Kidney (tissue), 14 donors: ENCODE results near the gene POU2F1. TPM values are rescaled to one million over a fixed set of nuclear protein-coding genes. Genes with fewer than 3 reads are reported as not detected.

Experiments used
- DNase-seq, 5 donors: peaks; one replicate each; pipeline ENCODE4 v3.0.0-alpha.2; 2013 to 2020
- FAIRE-seq: peaks from 2 replicates; lab custom pipeline; 2012; peaks lifted over from hg19 to GRCh38; lab: Jason Lieb, UNC
- H3K27ac ChIP-seq, 2 donors: one replicate each; pipeline ENCODE4 v1.7.0; 2013; ENCODE audit warnings: low read depth in 2 of 2, low read length in 2 of 2, inconsistent platforms in 1 of 2
- H3K27me3 ChIP-seq: one replicate; pipeline ENCODE4 v1.7.1; 2013; ENCODE audit warnings: low read length, inconsistent platforms; ENCODE audit not compliant: control insufficient read depth, insufficient read depth
- H3K36me3 ChIP-seq, 3 donors: one replicate each; pipeline versions ENCODE4 v1.7.0 to v1.7.1; 2013; ENCODE audit warnings: low read length in 3 of 3, control low read depth in 1 of 3, inconsistent platforms in 1 of 3; ENCODE audit not compliant: insufficient read depth in 3 of 3, control insufficient read depth in 2 of 3
- H3K4me1 ChIP-seq, 3 donors: one replicate each; pipeline versions ENCODE4 v1.7.0 to v1.7.1; 2013; ENCODE audit warnings: low read length in 3 of 3, inconsistent platforms in 1 of 3, low read depth in 1 of 3; ENCODE audit not compliant: control insufficient read depth in 2 of 3, insufficient read depth in 2 of 3
- H3K4me3 ChIP-seq, 3 donors: one replicate each; pipeline versions ENCODE4 v1.7.0 to v1.8.1; 2013; ENCODE audit warnings: low read length in 3 of 3, control low read depth in 1 of 3, inconsistent platforms in 1 of 3
- H3K9ac ChIP-seq, 3 donors: one replicate each; pipeline versions ENCODE4 v1.7.0 to v1.7.1; 2013; ENCODE audit warnings: low read length in 3 of 3, control low read depth in 1 of 3, inconsistent platforms in 1 of 3
- H3K9me3 ChIP-seq, 3 donors: one replicate each; pipeline versions ENCODE4 v1.7.0 to v1.7.1; 2013; ENCODE audit warnings: low read length in 3 of 3, control low read depth in 1 of 3, inconsistent platforms in 1 of 3; ENCODE audit not compliant: control insufficient read depth in 2 of 3, insufficient read depth in 1 of 3
- CTCF ChIP-seq: IDR thresholded peaks from 3 replicates; pipeline ENCODE4 v1.5.1; 2012; ENCODE audit warnings: mild to moderate bottlenecking, moderate library complexity, borderline replicate concordance; ENCODE audit not compliant: insufficient read depth; ENCODE audit errors: extremely low read depth
- intact Hi-C: fragments of 100-400 bp; cut with DNase I; formaldehyde crosslinking; loops from one replicate; pipeline ENCODE4 v1.11.1; 2022
- polyA plus RNA-seq: library from polyadenylated mRNA; stranded (reverse); fragments of 350-450 nt; fragmentation: Illumina TruSeq; extraction: RNeasy Lipid Tissue Mini Kit (QIAGEN cat#74804); gene quantifications from one replicate; pipeline ENCODE4 v1.2.3, GENCODE V29; 2014; ENCODE audit warnings: low read depth, low replicate concordance; ENCODE audit not compliant: insufficient read depth
- total RNA-seq: library from RNA; stranded (reverse); fragmentation: NEBNext Ultra II Directional; extraction: Animal tissue kit (Norgen Biotek cat#: 25700); gene quantifications from one replicate; pipeline ENCODE4 v1.2.1, GENCODE V29; 2021
- donor health status: control.
- donor health status: control.
- donor health status: control.
- donor health status: control.
- donor health status: control.
- donor health status: DM: yes; HTN: yes; CAD: no.
- donor health status: Normal renal cell carcinoma (clear cell type).

Gene POU2F1
- total and polyA plus RNA-seq, 2 donors from 2014 or later = 1.9 to 25.2 TPM

GRCh38 chr1:167359295-167359694, 138.6 kb downstream of the POU2F1 start:
- intact Hi-C loops = no loop called here
- Histone ChIP-seq H3K27ac (no peak overlapping the region), H3K9me3 (no peaks in the 10 kb centered on the region), H3K4me1 (no peaks in the 10 kb centered on the region), H3K4me3 (no peak overlapping the region), H3K27me3 (no peaks in the 10 kb centered on the region), H3K9ac (no peak overlapping the region), H3K36me3 (no peaks in the 10 kb centered on the region)
- TF ChIP-seq CTCF = no peak
- FAIRE-seq (no peak), DNase-seq (no peak)

GRCh38 chr1:167360120-167360519, 139.4 kb downstream of the POU2F1 start:
- H3K9ac ChIP-seq = no peak overlapping the region
- intact Hi-C loops = no loop called here
- no peak for TF ChIP-seq CTCF
- no peak overlapping the region for H3K4me3 ChIP-seq
- no peak for DNase-seq
- no peaks in the 10 kb centered on the region for H3K36me3 ChIP-seq
- no peaks in the 10 kb centered on the region for H3K27me3 ChIP-seq
- H3K9me3 ChIP-seq = no peaks in the 10 kb centered on the region
- no peaks in the 10 kb centered on the region for H3K4me1 ChIP-seq
- no peak for FAIRE-seq
- no peak overlapping the region for H3K27ac ChIP-seq

- no peaks in the 10 kb centered on the region for H3K27me3 ChIP-seq
- no peaks in the 10 kb centered on the region for H3K4me1 ChIP-seq
- H3K36me3 ChIP-seq = no peaks in the 10 kb centered on the region
- no peak for TF ChIP-seq CTCF
- no peak overlapping the region for H3K4me3 ChIP-seq
- no peak overlapping the region for H3K9ac ChIP-seq
- intact Hi-C loops = no loop called here
- no peak overlapping the region for H3K27ac ChIP-seq
- H3K9me3 ChIP-seq = no peaks in the 10 kb centered on the region
- FAIRE-seq = no peak
- DNase-seq = no peak
These were observed 142.0 kb downstream of the POU2F1 start for GRCh38 chr1:167362638-167363037.

GRCh38 chr1:167364826-167365225, 144.1 kb downstream of the POU2F1 start:
- Histone ChIP-seq H3K4me3 (no peak overlapping the region), H3K27me3 (no peaks in the 10 kb centered on the region), H3K9me3 (no peaks in the 10 kb centered on the region), H3K9ac (no peak overlapping the region), H3K4me1 (no peaks in the 10 kb centered on the region), H3K36me3 (no peaks in the 10 kb centered on the region), H3K27ac (no peak overlapping the region)
- intact Hi-C loops = no loop called here
- TF ChIP-seq CTCF = no peak
- DNase-seq (no peak), FAIRE-seq (no peak)
